Fibroblast of the conjunctiva (primary cell): ENCODE measurements around the gene MTARC1.

Source experiments
- DNase-seq: peaks from one replicate; pipeline ENCODE4 v3.0.0-alpha.2; 2010; ENCODE audit warnings: low read depth

MTARC1 gene

GRCh38 chr1:220770245-220770913, 16.3 kb upstream of the MTARC1 start:
- DNase-seq, result no peak

- no peak for DNase-seq
These were observed 13.9 kb upstream of the MTARC1 start for GRCh38 chr1:220772846-220773245.

GRCh38 chr1:220775240-220775853, 11.4 kb upstream of the MTARC1 start:
- no peak for DNase-seq

- DNase-seq, result no peak
These were observed 10.5 kb upstream of the MTARC1 start for GRCh38 chr1:220776254-220776653.

GRCh38 chr1:220776720-220777326, 9.9 kb upstream of the MTARC1 start:
- DNase-seq, result peak; percentile 43

- no peak for DNase-seq
These were observed 3.3 kb upstream of the MTARC1 start for GRCh38 chr1:220783453-220783852.

GRCh38 chr1:220784751-220785150, 2.0 kb upstream of the MTARC1 start:
- DNase-seq, result no peak

- DNase-seq, result no peak
These were observed 1.3 kb upstream of the MTARC1 start for GRCh38 chr1:220785166-220786056.

GRCh38 chr1:220786057-220786336, 716 bp upstream of the MTARC1 start:
- DNase-seq, result no peak

GRCh38 chr1:220787069-220787619, 431 bp downstream of the MTARC1 start:
- DNase-seq, result no peak

GRCh38 chr1:220788900-220789299, 2.2 kb downstream of the MTARC1 start:
- DNase-seq, result no peak

GRCh38 chr1:220789532-220790147, 2.9 kb downstream of the MTARC1 start:
- no peak for DNase-seq

GRCh38 chr1:220791285-220791684, 4.6 kb downstream of the MTARC1 start:
- no peak for DNase-seq

- no peak for DNase-seq
These were observed 5.2 kb downstream of the MTARC1 start for GRCh38 chr1:220791956-220792355.

- no peak for DNase-seq
These were observed 9.8 kb downstream of the MTARC1 start for GRCh38 chr1:220796530-220796929.

- DNase-seq, result no peak
These were observed 10.3 kb downstream of the MTARC1 start for GRCh38 chr1:220797044-220797443.

- no peak for DNase-seq
These were observed 10.8 kb downstream of the MTARC1 start for GRCh38 chr1:220797553-220797952.

- DNase-seq, result no peak
These were observed 11.6 kb downstream of the MTARC1 start for GRCh38 chr1:220798338-220798737.

GRCh38 chr1:220800262-220800661, 13.5 kb downstream of the MTARC1 start:
- no peak for DNase-seq

- DNase-seq, result no peak
These were observed 16.9 kb downstream of the MTARC1 start for GRCh38 chr1:220803401-220804201.

GRCh38 chr1:220804202-220804586, 17.5 kb downstream of the MTARC1 start:
- DNase-seq, result no peak
